Measurements from ENCODE around the gene ERC1. TPM values are rescaled to one million over a fixed set of nuclear protein-coding genes. Genes with fewer than 3 reads are reported as not detected.

The ERC1 gene
- total RNA-seq, 4 donors from 2014 or later, result 58.0 to 83.2 (median 73.5) TPM

GRCh38 chr12:1056390-1056789 is 65.4 kb downstream of the ERC1 start:
- no peak for TF ChIP-seq POLR2A (IDR thresholded peaks at IDR 0.05)
- TF ChIP-seq CTCF (IDR thresholded peaks at IDR 0.05), result no peak
- TF ChIP-seq EP300 (IDR thresholded peaks at IDR 0.05), result no peak
- WGBS, 2 donors, result 87% methylated on average over 4 of the region's 4 CpGs

GRCh38 chr12:1058423-1058822 is 67.4 kb downstream of the ERC1 start:
- no peaks in the 10 kb centered on the region for H3K27me3 ChIP-seq
- DNase-seq (ENCODE audit: low spot score in 2 of 2), result no peak
- TF ChIP-seq POLR2A (IDR thresholded peaks at IDR 0.05) (no peak), EP300 (IDR thresholded peaks at IDR 0.05) (no peak), CTCF (IDR thresholded peaks at IDR 0.05) (no peak)
- H3K27ac ChIP-seq, result no peak overlapping the region
- H3K4me3 ChIP-seq, result no peak overlapping the region
- peaks cover 0 to 23% (median 8%) of the 10 kb centered on the region in 4 donors for H3K4me1 ChIP-seq
- peaks cover 0 to 12% (median 0%) of the 10 kb centered on the region in 3 donors for H3K36me3 ChIP-seq
- WGBS, 2 donors, result 98 to 99% methylated on average over 2 of the region's 2 CpGs
- H3K9me3 ChIP-seq, result peaks cover 0 to 28% (median 5%) of the 10 kb centered on the region in 4 donors

More at GRCh38 chr12:1056390-1056789, 65.4 kb downstream of the ERC1 start:
- no peak overlapping the region for H3K4me3 ChIP-seq
- H3K9me3 ChIP-seq, result peaks cover 0 to 20% (median 2%) of the 10 kb centered on the region in 4 donors
- H3K27me3 ChIP-seq, result no peaks in the 10 kb centered on the region
- H3K4me1 ChIP-seq, result peaks cover 0 to 30% (median 8%) of the 10 kb centered on the region in 4 donors
- H3K36me3 ChIP-seq, result peaks cover 0 to 5% (median 0%) of the 10 kb centered on the region in 3 donors
- DNase-seq (ENCODE audit: low spot score in 2 of 2), result no peak
- peak overlapping the region in 1 of 4 donors; percentile 42 for H3K27ac ChIP-seq

- peaks cover 0 to 35% (median 11%) of the 10 kb centered on the region in 4 donors for H3K9me3 ChIP-seq
- no peak for DNase-seq (ENCODE audit: low spot score in 2 of 2)
- H3K4me3 ChIP-seq, result no peak overlapping the region
- no peak overlapping the region for H3K27ac ChIP-seq
- H3K4me1 ChIP-seq, result peaks cover 0 to 16% (median 5%) of the 10 kb centered on the region in 4 donors
- H3K27me3 ChIP-seq, result no peaks in the 10 kb centered on the region
- peaks cover 0 to 16% (median 0%) of the 10 kb centered on the region in 3 donors for H3K36me3 ChIP-seq
- no peak for TF ChIP-seq POLR2A (IDR thresholded peaks at IDR 0.05)
- TF ChIP-seq EP300 (IDR thresholded peaks at IDR 0.05), result peak in 1 of 2 donors; percentile 55
- TF ChIP-seq CTCF (IDR thresholded peaks at IDR 0.05), result no peak
Observed at GRCh38 chr12:1059162-1059561, 68.1 kb downstream of the ERC1 start.

GRCh38 chr12:1063852-1064251 is 72.8 kb downstream of the ERC1 start:
- Histone ChIP-seq H3K27me3 (no peaks in the 10 kb centered on the region), H3K9me3 (peaks cover 0 to 41% (median 13%) of the 10 kb centered on the region in 4 donors), H3K36me3 (peaks cover 0 to 22% (median 0%) of the 10 kb centered on the region in 3 donors), H3K4me1 (no peaks in the 10 kb centered on the region), H3K4me3 (no peak overlapping the region), H3K27ac (no peak overlapping the region)
- no peak for DNase-seq (ENCODE audit: low spot score in 2 of 2)
- 97 to 98% methylated on average over 1 of the region's 1 CpG for WGBS, 2 donors
- TF ChIP-seq CTCF (IDR thresholded peaks at IDR 0.05) (no peak), EP300 (IDR thresholded peaks at IDR 0.05) (no peak), POLR2A (IDR thresholded peaks at IDR 0.05) (no peak)

GRCh38 chr12:1064317-1064716 is 73.3 kb downstream of the ERC1 start:
- TF ChIP-seq EP300 (IDR thresholded peaks at IDR 0.05), result no peak
- no peak for TF ChIP-seq POLR2A (IDR thresholded peaks at IDR 0.05)
- no peak for TF ChIP-seq CTCF (IDR thresholded peaks at IDR 0.05)
- H3K36me3 ChIP-seq, result peaks cover 0 to 22% (median 0%) of the 10 kb centered on the region in 3 donors
- WGBS, 2 donors, result 93 to 96% methylated on average over 2 of the region's 2 CpGs
- H3K9me3 ChIP-seq, result peaks cover 0 to 37% (median 13%) of the 10 kb centered on the region in 4 donors
- no peaks in the 10 kb centered on the region for H3K4me1 ChIP-seq
- no peak overlapping the region for H3K4me3 ChIP-seq
- no peak overlapping the region for H3K27ac ChIP-seq
- DNase-seq (ENCODE audit: low spot score in 2 of 2), result no peak
- H3K27me3 ChIP-seq, result no peaks in the 10 kb centered on the region

All from tibial nerve (tissue), 4 donors.